Stimulated activated CD8-positive, alpha-beta memory T cell treated with anti-CD3 and anti-CD28 coated beads, Interleukin-15, amount 100 ng/mL, for 24 hours (primary cell): ENCODE data around the gene KREMEN2.
"Not testable (repeated sequence)": the region's sequence is repeated elsewhere in the genome, so short reads cannot be mapped to it uniquely, and the experiment has no call there.

Experiments
- DNase-seq: peaks from one replicate; pipeline ENCODE4 v3.0.0-alpha.2; 2020; ENCODE audit warnings: low read depth

KREMEN2 gene

GRCh38 chr16:2939968-2940367 lies 24.1 kb upstream of the KREMEN2 start:
- no peak for DNase-seq

DNA sequence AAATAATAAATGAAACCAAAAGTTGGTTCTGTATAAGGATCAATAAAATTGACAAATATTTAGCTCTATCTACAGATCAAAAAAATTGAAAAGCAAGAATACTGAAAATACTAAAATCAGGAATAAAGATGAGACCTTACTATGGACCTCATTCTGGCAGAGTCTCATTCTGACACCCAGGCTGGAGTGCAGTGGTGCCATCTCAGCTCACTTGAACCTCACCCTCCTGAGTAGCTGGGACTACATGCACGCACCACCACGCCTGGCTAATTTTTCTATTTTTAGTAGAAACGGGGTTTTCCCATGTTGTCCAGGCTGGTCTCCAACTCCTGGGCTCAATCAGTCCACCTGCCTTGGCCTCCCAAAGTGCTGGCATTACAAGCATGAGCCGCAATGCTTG lies 22.0 kb upstream of the KREMEN2 start:
- DNase-seq = no peak

DNA sequence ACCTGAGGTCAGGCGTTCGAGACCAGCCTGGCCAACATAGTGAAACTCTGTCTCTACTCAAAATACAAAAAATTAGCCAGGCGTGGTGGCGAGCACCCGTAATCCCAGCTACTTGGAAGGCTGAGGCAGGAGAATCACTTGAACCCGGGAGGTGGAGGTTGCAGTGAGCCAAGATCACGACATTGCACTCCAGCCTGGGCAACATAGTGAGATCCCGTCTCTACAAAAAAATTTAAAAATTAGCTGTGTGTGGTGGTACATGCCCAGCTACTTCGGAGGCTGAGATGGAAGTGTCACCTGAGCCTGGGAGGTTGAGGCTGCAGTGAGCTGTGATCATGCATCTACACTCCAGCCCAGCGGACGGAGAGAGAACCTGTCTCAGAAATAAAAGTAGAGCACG lies 20.4 kb upstream of the KREMEN2 start:
- not testable (repeated sequence) for DNase-seq

DNA sequence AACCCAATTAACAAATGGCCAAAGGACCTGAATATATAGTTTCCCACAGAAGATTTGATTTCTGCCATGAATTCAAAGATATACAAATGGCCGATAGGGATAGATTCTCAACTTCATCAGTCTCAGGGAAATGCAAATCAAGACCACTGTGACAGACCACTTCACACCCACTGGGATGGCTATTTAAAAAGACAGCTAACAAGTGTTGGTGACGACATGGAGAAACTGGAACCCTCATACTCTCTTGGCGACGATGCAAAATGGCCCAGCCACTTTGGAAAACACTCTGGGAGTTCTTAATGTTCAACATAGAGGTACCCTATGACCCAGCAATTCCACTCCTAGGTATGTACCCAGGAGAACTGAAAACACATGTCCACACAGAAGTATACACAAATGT lies 17.4 kb upstream of the KREMEN2 start:
- no peak for DNase-seq

DNA sequence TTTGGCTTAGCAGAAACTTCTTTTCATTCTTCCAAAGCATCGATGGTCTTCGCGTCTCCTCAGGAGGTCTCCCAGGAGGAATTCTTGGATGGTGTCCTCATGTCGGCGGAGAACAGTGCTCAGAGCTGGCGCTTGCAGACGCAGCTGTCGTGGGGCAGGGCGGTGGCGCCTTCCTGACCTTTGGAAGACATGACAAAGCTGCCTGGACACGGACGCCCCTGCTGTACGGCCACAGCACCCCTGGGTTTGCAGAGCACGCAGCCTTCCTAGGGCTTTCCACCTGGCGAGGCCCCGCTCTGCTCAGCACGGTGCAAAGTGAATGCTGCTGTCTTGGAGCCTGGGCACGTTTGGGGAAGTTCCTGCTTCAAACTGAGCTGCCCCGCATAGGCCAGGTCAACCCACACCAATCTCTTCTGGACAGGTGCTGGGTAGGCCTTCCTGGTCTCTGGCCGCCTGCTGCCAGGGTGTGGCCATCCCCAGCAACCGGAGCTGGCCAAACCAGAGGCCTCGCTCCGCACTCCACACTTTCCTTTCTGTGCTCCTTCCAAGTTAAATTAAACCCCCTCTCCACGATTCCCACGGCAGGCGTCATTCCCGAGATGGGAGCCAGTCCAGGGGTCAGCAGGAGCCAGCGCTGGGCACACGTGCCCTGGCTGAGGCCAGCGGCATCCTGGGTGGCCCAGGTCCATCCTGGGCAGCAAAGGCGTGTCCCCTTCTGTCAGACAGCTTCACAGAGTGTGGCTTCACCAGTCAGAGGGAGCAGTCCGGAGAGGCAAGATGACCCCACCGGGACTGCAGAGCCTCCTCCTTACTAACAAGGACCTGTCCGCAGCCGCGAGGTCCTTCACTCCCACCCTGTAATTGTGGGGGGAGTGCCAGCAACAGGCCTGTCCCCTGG lies 15.0 kb upstream of the KREMEN2 start:
- no peak for DNase-seq

DNA sequence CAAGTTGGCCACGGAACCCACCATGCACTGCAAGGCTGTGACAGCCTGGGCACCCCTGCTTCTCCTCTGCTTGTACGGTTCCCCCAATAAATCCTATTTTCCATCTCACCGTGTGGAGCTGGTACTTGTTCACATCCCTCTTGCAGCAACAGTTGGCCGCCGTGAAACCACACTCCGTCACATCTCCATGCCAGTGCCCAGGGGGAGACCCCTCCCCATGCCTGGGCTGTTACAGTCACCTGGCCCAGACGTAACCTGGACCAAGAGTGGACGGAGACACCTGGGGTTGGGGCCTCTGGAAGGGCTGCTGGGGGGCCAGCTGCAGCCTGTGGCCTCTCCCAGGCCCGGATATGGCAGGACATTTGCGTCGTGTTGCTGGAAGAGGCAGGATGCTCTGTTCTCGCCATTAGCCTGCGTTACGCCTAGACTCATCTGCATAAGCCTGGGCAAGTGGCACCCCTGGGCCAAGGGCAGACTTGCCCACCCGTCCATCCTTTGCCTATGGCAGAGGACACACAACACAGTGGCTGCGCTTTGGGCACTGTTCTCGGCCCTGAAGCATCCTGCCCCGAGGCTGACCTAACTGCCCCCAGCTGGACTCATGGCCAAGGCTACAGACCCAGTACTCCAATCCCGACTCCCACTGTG lies 14.2 kb upstream of the KREMEN2 start:
- DNase-seq = no peak

GRCh38 chr16:2950353-2950724 lies 13.7 kb upstream of the KREMEN2 start:
- no peak for DNase-seq

GRCh38 chr16:2950773-2951172 lies 13.3 kb upstream of the KREMEN2 start:
- DNase-seq = no peak

- DNase-seq = no peak
Measured at GRCh38 chr16:2952679-2953078, 11.4 kb upstream of the KREMEN2 start.

GRCh38 chr16:2953706-2954627 lies 10.1 kb upstream of the KREMEN2 start:
- DNase-seq = no peak

GRCh38 chr16:2954656-2955381 lies 9.3 kb upstream of the KREMEN2 start:
- no peak for DNase-seq

GRCh38 chr16:2955438-2955778 lies 8.7 kb upstream of the KREMEN2 start:
- no peak for DNase-seq

DNA sequence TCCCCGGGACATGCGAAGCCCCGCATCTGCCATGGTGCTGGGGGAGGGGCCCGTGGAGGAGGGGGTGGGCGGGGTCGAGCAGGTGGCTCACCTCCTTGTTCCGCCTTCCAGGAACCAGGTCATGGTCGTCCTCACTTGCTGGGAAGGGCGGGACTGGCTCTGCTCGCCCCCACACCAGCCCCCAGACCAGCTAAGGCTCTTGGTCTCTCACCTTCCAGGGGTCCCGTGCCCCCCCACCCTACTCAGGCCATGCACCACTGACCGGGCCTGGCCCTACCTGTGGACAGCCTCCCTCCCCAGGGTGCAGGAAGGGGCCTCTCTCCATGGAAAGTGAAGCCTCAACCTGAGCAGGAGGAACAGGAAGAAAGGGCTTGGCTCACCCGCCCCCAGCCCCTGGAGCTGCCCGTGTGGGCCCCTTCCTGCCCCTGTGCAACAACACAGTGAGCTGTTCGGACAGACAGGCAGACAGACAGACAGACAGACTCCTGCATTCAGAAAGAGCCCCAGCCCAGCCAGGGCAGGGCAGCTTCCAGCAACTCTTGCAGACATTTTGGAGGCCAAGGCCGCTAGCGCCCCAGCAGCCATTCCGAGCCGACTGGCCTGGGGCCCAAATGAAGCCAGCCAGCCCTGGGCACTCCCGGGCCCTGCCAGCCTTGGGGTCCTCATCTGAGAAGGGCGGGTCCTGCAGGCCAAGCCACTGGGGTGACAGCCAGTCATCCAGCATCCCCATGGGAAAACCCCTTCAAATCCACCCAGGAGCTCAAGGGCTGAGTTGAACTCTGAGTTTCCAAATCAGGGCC lies 8.1 kb upstream of the KREMEN2 start:
- no peak for DNase-seq

DNA sequence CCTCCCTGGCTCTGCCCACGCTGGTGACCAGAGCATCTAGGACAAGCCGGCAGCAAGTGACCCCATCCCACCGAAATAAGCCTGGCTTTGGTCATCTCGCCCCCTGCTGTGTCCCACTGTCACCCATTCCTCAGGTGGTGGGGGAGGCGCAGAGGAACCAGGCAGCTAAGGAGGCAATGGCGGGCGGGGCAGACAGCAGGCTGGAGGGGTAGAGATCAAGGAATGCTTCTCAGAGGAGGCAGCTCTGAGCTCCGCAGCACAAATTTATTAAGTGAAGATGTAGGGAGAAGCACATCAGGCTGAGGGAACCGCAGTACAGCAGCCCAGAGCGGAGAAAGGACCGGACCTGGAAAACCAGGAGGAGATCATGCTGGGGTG lies 7.5 kb upstream of the KREMEN2 start:
- DNase-seq = no peak

DNA sequence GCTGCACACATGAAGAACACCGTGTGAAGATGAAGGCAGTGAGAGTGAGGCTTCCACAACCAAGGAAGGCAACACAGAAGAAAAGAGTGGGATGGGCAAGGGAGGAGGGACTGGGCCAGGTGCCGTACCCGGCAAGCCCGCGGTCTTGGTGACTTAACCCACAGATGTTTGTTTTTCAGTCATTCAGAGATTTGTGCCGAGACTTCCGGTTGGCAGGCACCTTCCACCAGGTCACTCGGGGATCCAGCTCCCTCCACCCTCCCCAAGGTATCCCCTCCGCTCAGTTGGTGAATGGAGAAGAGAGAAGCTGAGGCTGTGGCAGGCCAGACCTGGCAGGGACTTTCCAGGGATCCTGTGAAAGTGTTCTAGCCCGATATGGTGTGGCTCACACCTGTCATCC lies 4.9 kb upstream of the KREMEN2 start:
- no peak for DNase-seq

DNA sequence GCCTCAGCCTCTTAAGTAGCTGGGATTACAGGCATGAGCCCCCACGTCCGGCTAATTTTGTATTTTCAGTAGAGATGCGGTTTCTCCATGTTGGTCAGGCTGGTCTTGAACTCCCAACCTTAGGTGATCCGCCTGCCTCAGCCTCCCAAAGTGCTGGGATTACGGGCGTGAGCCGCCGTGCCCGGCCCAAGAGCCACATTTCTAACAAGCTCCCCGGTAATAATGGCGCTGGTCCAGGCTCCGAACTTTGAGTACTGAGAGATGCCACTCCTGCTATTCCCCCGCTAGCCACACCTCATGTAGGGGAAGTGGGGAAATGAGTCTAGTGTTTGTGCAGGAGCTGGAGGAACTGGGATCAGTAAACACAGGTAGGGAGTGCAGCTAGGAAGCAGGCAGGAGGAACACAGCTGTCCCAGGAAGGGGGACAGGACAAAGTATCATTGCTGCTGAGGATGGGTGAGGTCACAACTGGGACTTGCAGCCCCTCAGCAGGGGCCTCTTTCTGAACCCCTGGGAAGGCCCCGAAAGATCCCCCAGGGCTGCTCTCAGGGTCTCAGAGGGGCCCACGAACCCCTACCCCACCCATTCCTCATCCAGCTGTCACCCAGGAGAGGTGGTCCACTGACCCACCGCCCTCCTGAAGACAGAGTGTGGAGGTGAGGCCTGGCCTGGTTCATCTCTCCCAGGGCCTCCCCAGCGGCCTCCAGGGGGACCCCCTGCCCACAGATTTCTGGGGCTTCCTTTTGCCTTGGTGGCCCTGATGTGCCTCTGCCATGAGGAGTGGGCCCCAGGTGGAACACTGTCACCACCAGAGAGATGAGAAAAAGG lies 3.7 kb upstream of the KREMEN2 start:
- no peak for DNase-seq

DNA sequence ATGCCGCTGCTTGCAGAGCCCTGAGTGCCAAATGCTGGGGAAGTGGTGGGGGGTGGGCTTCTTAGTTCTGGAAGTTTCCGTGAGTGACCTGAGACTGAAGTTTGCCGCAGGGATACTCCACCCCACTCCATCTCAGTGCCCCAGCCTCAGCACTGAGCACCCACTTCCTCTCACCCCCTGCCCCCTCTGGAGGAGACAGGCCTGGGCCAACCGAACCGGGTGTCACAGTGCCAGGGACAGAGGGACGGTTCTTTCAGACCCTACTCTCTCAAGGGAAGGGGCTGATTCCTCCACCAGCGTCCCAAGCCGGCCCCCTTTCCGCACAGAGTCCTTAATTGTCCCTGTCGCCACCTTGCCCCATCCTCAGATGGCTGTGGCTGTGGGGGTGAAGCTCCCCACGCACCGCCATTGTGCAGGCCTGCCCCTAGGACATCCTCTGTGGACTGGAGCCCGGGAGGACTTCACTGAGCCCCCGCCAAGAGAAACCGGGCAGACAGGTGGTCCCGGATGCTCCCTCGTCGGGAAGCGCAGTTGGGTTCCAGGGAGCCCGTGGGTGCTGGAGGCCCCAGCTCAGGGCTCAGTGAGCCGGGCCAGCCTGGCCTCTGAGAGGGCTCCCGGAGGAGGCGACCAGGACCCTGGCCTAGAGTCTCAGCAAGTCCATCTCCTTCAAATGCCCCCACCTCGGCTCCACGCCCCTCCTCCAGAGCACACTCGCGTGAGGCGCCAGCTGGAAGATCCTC lies 1.6 kb upstream of the KREMEN2 start:
- no peak for DNase-seq

DNA sequence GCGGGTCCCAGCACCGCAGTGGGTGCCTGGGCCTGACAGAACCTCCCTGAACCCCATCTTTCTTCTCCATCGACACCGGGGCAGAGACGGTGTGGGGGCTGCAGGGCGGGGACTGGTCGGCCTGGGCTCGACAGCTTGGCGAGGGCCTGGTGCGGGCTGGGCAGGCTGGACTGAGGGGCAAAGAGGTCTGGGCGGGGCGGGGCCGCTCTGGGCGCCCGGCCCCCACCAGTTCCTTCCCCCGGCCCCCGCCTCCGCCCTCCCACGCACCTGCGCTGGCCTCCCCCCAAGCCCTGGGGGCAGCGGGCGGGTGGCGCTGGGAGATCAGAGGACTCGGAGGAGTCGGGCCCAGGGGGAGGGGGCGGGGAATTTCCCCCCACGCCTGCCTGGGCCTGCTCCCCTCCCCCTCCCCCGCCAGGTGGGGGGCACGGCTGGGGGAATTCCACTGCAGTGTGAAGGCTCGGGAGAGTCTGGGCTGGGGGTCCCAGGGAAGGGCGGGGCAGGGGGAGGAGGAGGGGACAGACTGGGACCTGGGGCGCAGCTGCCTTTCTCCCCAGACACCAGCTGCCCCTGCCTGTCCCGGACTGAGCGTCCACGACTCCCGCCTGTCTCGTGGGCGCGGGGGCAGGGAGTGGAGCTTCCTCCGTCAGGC lies 877 bp upstream of the KREMEN2 start:
- DNase-seq = no peak
